BE2C (cell line): ENCODE measurements around the gene PTH2.
"Not testable (repeated sequence)": the region's sequence is repeated elsewhere in the genome, so short reads cannot be mapped to it uniquely, and the experiment has no call there.

Experiments
- DNase-seq: peaks from one replicate; pipeline ENCODE4 v3.0.0-alpha.2; 2020
- H3K27me3 ChIP-seq: fragments of 250-450 bp; sonication (Bioruptor Pico); 2 replicates; pipeline ENCODE4 v1.5.1; 2020; ENCODE audit warnings: mild to moderate bottlenecking
- H3K36me3 ChIP-seq: fragments of 250-450 bp; sonication (Bioruptor Pico); 2 replicates; pipeline ENCODE4 v1.5.1; 2020; ENCODE audit warnings: mild to moderate bottlenecking
- H3K4me1 ChIP-seq: fragments of 250-450 bp; sonication (Bioruptor Pico); 2 replicates; pipeline ENCODE4 v1.5.1; 2020
- H3K4me3 ChIP-seq: 2 replicates; pipeline ENCODE4 v1.5.1; 2011; ENCODE audit warnings: low read depth, low read length
- H3K9me3 ChIP-seq: fragments of 250-450 bp; sonication (Bioruptor Pico); 2 replicates; pipeline ENCODE4 v1.5.1; 2020
- TF ChIP-seq, protein P1 (sequence below): IDR thresholded peaks from 2 replicates; pipeline ENCODE4 v1.5.1; 2012; ENCODE audit warnings: mild to moderate bottlenecking, low read depth, low read length

Gene PTH2

DNA sequence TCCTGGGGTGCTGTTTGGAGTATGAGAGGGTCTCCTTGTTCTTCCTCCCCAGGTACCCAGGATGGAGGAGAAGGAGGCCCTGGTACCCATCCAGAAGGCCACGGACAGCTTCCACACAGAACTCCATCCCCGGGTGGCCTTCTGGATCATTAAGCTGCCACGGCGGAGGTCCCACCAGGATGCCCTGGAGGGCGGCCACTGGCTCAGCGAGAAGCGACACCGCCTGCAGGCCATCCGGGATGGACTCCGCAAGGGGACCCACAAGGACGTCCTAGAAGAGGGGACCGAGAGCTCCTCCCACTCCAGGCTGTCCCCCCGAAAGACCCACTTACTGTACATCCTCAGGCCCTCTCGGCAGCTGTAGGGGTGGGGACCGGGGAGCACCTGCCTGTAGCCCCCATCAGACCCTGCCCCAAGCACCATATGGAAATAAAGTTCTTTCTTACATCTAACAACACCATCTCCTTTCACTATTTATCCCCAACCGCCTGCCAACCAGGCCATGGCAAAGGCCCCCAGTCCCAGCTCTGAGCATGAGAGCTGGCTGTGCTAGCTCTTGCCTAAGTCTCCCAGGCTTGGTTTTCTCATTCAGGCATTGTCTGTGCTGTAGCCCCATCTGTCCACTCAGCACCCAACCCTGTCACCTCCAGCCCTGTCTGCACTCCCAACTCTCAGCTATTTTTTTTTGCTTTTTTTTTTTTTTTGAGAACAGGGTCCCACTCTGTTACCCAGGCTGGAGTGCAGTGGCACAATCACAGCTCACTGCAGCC is 48.4 kb downstream of the PTH2 start:
- no peaks in the 10 kb centered on the region for H3K4me1 ChIP-seq
- DNase-seq, result no peak
- TF ChIP-seq, protein P1, sequence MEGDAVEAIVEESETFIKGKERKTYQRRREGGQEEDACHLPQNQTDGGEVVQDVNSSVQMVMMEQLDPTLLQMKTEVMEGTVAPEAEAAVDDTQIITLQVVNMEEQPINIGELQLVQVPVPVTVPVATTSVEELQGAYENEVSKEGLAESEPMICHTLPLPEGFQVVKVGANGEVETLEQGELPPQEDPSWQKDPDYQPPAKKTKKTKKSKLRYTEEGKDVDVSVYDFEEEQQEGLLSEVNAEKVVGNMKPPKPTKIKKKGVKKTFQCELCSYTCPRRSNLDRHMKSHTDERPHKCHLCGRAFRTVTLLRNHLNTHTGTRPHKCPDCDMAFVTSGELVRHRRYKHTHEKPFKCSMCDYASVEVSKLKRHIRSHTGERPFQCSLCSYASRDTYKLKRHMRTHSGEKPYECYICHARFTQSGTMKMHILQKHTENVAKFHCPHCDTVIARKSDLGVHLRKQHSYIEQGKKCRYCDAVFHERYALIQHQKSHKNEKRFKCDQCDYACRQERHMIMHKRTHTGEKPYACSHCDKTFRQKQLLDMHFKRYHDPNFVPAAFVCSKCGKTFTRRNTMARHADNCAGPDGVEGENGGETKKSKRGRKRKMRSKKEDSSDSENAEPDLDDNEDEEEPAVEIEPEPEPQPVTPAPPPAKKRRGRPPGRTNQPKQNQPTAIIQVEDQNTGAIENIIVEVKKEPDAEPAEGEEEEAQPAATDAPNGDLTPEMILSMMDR, result no peak
- H3K36me3 ChIP-seq, result no peaks in the 10 kb centered on the region
- H3K27me3 ChIP-seq, result peaks cover 3% of the 10 kb centered on the region; the same call in 1 of the 2 replicates
- H3K9me3 ChIP-seq, result no peaks in the 10 kb centered on the region
- H3K4me3 ChIP-seq, result no peak overlapping the region

DNA sequence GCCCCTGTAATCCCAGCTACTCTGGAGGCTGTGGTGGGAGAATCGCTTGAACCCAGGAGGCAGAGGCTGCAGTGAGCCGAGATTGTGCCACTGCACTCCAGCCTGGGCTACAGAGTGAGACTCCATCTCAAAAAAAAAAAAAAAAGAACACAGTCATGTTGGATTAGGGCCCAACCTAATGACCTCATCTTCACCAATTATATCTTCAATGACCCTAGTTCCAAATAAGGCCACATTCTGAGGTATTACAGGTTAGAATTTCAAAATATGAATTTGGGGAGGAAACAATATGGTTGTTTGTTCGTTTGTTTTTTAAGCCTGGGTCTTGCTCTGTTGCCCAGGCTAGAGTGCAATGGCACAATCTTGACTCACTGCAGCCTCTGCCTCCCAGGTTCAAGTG is 50.1 kb downstream of the PTH2 start:
- H3K4me3 ChIP-seq, DNase-seq, H3K27me3 ChIP-seq, H3K9me3 ChIP-seq, H3K4me1 ChIP-seq, H3K36me3 ChIP-seq: not testable (repeated sequence)
